ENCODE data around the gene ARRB1. TPM values are rescaled to one million over a fixed set of nuclear protein-coding genes. Genes with fewer than 3 reads are reported as not detected.
A peak's percentile ranks its signal among the peaks of the same experiment; 100 is the strongest.

Gene ARRB1
- total and polyA plus RNA-seq, 2 of the 13 experiments (the other 11 are each of a cell fraction or from before 2014, with no cell fraction given) = 22.5 to 35.7 TPM

GRCh38 chr11:75371949-75372876 lies 20.8 kb upstream of the ARRB1 start (continued):
- TF ChIP-seq NFAT5 (CRISPR knock-in tag; IDR thresholded peaks at IDR 0.05) = no peak
- no peak for TF ChIP-seq PHF21A (CRISPR knock-in tag; IDR thresholded peaks at IDR 0.05)
- TF ChIP-seq ZBTB1 (CRISPR knock-in tag; IDR thresholded peaks at IDR 0.05; ENCODE audit: borderline replicate concordance) = no peak
- TF ChIP-seq JUNB (CRISPR knock-in tag; IDR thresholded peaks at IDR 0.05; ENCODE audit: borderline replicate concordance) = peak; percentile 84; the same call in 1 of the 2 replicates
- peak; percentile 11 to 46; a peak in 1 of 4 replicates for TF ChIP-seq NR2F1 (CRISPR knock-in tag; IDR thresholded peaks at IDR 0.05)
- no peak for TF ChIP-seq MAFG (CRISPR knock-in tag; IDR thresholded peaks at IDR 0.05)
- no peak for TF ChIP-seq ZNF451 (CRISPR knock-in tag; IDR thresholded peaks at IDR 0.05)
- TF ChIP-seq TFDP2 (CRISPR knock-in tag; IDR thresholded peaks at IDR 0.05) = no peak
- no peak for TF ChIP-seq CEBPZ (IDR thresholded peaks at IDR 0.05; ENCODE audit: low read length)
- no peak for TF ChIP-seq USF2 (IDR thresholded peaks at IDR 0.05; ENCODE audit: low read depth, low read length)
- no peak for TF ChIP-seq USF2 (CRISPR knock-in tag; IDR thresholded peaks at IDR 0.05; ENCODE audit: borderline replicate concordance)
- TF ChIP-seq ZKSCAN1 (IDR thresholded peaks at IDR 0.05; ENCODE audit: low read length) = no peak
